C4-2B (cell line): ENCODE results near the gene ZBTB25.

ENCODE experiments used
- ZFX ChIP-seq: fragments of 450-650 bp; IDR thresholded peaks from 2 replicates; pipeline ENCODE4 v1.6.1; 2017
- TF ChIP-seq, protein P1 (sequence below): fragments of 450-650 bp; conservative IDR thresholded peaks from 2 replicates; pipeline ENCODE4 v1.5.1; 2017; ENCODE audit warnings: mild to moderate bottlenecking

DNA sequence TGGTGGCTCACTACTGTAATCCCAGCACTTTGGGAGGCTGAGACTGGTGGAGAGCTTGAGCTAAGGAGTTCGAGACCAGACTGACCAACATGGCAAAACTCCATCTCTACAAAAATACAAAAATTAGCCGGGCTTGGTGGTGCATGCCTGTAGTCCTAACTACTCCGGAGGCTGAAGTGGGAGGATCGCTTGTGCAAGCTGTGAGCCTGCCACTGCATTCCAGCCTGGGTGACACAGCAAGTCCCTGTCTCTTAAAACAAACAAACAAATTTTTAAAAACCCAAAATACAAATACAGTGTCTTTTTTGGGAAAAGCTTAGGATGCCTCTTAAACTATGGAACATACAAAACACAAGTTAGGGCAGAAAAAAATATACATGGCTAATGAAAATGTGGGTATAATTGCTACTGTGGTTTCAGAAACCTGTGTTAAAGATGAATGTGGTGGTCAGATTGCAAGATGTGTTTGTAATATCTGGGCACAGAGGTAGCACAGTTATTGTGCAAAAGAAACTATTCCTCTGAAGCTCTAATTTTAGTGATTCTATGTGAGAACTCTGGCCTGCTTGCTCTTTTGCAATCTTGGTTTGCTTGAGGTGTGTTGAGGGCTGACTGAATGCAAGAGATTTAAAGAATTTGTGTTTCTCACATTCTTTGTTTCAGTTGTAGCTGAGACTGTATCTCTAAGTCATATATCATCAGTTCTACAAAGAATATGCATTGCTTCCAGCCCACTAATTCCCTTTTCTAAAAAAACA, 33.0 kb upstream of the ZBTB25 start:
- TF ChIP-seq, protein P1, sequence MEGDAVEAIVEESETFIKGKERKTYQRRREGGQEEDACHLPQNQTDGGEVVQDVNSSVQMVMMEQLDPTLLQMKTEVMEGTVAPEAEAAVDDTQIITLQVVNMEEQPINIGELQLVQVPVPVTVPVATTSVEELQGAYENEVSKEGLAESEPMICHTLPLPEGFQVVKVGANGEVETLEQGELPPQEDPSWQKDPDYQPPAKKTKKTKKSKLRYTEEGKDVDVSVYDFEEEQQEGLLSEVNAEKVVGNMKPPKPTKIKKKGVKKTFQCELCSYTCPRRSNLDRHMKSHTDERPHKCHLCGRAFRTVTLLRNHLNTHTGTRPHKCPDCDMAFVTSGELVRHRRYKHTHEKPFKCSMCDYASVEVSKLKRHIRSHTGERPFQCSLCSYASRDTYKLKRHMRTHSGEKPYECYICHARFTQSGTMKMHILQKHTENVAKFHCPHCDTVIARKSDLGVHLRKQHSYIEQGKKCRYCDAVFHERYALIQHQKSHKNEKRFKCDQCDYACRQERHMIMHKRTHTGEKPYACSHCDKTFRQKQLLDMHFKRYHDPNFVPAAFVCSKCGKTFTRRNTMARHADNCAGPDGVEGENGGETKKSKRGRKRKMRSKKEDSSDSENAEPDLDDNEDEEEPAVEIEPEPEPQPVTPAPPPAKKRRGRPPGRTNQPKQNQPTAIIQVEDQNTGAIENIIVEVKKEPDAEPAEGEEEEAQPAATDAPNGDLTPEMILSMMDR: no peak
- TF ChIP-seq ZFX: no peak
